Neural progenitor cell (in vitro differentiated cells): Measurements from ENCODE around the gene MASTL.

Experiments
- CTCF ChIP-seq: fragments of 200-600 bp; sonication (generic); IDR thresholded peaks from 2 replicates; pipeline ENCODE4 v1.5.1; 2017; ENCODE audit warnings: antibody characterized with exemption, mild to moderate bottlenecking
- EZH2 ChIP-seq: fragments of 200-600 bp; sonication (generic); IDR thresholded peaks from 2 replicates; pipeline ENCODE4 v1.6.1; 2017; ENCODE audit warnings: antibody characterized with exemption, mild to moderate bottlenecking, moderate library complexity

- TF ChIP-seq CTCF (no peak), EZH2 (no peak)
Observed at GRCh38 chr10:27230022-27230421, 74.9 kb downstream of the MASTL start.
